ENCODE data around the gene ATP2C2. TPM values are rescaled to one million over a fixed set of nuclear protein-coding genes. Genes with fewer than 3 reads are reported as not detected.

The ATP2C2 gene
- total RNA-seq, 2 donors from 2014 or later: 2.0 to 2.6 TPM

DNA sequence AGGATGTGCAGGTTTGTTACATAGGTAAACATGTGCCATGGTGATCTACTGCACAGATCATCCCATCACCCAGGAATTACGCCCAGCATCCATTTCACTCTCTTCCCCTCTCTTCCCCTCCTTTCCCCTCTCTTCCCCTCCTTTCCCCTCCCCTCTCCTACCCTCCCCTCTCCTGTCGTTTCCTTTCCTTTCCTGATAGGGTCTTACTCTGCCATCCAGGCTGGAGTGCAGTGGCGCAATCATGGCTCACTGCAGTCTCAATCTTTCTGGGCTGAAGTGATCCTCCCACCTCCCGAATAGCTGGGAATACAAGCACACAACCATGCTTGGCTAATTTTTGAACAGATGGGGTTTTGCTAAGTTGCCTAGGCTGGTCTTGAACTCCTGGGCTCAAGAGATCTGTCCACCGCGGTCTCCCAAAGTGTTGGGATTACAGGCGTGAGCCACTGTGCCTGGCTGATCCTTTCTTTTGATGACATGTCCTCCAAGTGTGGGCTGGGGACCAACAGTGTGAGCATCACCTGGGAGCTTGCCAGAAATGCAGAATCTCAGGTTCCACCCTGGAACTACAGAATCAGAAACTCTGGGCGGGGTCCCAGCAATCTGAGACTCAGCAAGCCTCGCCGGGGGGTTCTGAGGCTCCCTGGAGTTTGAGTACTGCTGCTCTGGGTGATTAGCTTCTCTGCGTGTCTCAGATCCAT lies 10.8 kb downstream of the ATP2C2 start:
- H3K9me3 Mint-ChIP-seq: peaks cover 3% of the 10 kb centered on the region
- H3K27ac Mint-ChIP-seq: no peak overlapping the region
- no peaks in the 10 kb centered on the region for H3K36me3 Mint-ChIP-seq (ENCODE audit: low read depth)
- TF ChIP-seq, protein P1, sequence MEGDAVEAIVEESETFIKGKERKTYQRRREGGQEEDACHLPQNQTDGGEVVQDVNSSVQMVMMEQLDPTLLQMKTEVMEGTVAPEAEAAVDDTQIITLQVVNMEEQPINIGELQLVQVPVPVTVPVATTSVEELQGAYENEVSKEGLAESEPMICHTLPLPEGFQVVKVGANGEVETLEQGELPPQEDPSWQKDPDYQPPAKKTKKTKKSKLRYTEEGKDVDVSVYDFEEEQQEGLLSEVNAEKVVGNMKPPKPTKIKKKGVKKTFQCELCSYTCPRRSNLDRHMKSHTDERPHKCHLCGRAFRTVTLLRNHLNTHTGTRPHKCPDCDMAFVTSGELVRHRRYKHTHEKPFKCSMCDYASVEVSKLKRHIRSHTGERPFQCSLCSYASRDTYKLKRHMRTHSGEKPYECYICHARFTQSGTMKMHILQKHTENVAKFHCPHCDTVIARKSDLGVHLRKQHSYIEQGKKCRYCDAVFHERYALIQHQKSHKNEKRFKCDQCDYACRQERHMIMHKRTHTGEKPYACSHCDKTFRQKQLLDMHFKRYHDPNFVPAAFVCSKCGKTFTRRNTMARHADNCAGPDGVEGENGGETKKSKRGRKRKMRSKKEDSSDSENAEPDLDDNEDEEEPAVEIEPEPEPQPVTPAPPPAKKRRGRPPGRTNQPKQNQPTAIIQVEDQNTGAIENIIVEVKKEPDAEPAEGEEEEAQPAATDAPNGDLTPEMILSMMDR (conservative IDR thresholded peaks at IDR 0.05): no peak
- Histone ChIP-seq H3K27me3 (ENCODE audit: control insufficient read depth, insufficient read depth, low read length, poor library complexity, severe bottlenecking) (no peaks in the 10 kb centered on the region), H3K9me3 (ENCODE audit: control insufficient read depth, low read length) (no peaks in the 10 kb centered on the region), H3K9ac (ENCODE audit: extremely low read depth, low read length, poor library complexity, severe bottlenecking) (no peak overlapping the region), H3K36me3 (ENCODE audit: control insufficient read depth, insufficient read depth, low read length) (no peaks in the 10 kb centered on the region), H3K27ac (ENCODE audit: low read depth, low read length) (no peak overlapping the region), H3K4me1 (ENCODE audit: control insufficient read depth, insufficient read depth, low read length) (no peaks in the 10 kb centered on the region), H3K4me3 (ENCODE audit: low read length) (no peak overlapping the region)
- H3K4me1 Mint-ChIP-seq: peaks cover 7% of the 10 kb centered on the region
- H3K4me3 Mint-ChIP-seq: no peak overlapping the region
- H3K27me3 Mint-ChIP-seq (ENCODE audit: insufficient read depth): peaks cover 3% of the 10 kb centered on the region
- 82 to 90% methylated on average over 9 to 11 of the region's 11 CpGs for WGBS, 2 experiments (ENCODE audit: insufficient coverage in 1 of 2, insufficient read length in 1 of 2)
- no peak for DNase-seq

DNA sequence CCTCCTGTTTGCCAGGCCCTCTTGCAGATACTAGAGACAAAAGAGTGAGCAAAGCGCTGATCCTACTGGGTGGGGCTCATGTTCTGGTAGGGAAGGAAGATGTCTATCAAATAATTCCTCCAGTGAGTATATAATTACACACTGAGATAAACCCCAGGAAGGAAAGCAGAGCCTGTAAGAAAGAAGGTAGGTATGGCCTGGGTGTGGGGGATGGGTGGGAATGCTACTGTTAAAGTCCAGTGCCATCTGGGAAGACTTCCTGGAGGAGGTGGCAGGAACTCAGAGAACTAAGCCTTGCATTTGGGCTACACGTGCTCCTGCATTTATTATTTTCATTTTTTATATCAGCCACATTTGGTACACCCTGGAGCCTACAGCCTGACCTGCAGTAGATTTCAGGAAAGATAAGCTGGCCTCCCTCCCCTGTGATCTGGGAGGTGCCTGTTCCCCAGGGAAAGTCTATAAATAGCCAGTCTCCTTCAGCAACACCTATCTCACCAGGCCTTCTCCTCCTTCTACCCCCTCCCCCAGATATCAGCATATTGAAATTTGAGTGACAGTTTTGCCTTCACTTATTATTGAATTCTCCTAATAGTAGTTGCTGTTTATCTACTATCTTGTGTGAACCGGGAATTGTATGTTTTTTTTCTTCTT lies 11.5 kb downstream of the ATP2C2 start:
- DNase-seq: no peak
- H3K9me3 ChIP-seq (ENCODE audit: control insufficient read depth, low read length): no peaks in the 10 kb centered on the region
- H3K9ac ChIP-seq (ENCODE audit: extremely low read depth, low read length, poor library complexity, severe bottlenecking): no peak overlapping the region
- H3K36me3 ChIP-seq (ENCODE audit: control insufficient read depth, insufficient read depth, low read length): no peaks in the 10 kb centered on the region
- H3K4me1 ChIP-seq (ENCODE audit: control insufficient read depth, insufficient read depth, low read length): no peaks in the 10 kb centered on the region
- Mint-ChIP-seq H3K9me3 (peaks cover 3% of the 10 kb centered on the region), H3K4me3 (no peak overlapping the region), H3K27ac (no peak overlapping the region), H3K4me1 (peaks cover 7% of the 10 kb centered on the region), H3K27me3 (ENCODE audit: insufficient read depth) (peaks cover 3% of the 10 kb centered on the region), H3K36me3 (ENCODE audit: low read depth) (no peaks in the 10 kb centered on the region)
- H3K27me3 ChIP-seq (ENCODE audit: control insufficient read depth, insufficient read depth, low read length, poor library complexity, severe bottlenecking): no peaks in the 10 kb centered on the region
- no peak overlapping the region for H3K4me3 ChIP-seq (ENCODE audit: low read length)
- H3K27ac ChIP-seq (ENCODE audit: low read depth, low read length): no peak overlapping the region
- TF ChIP-seq, protein P1 (conservative IDR thresholded peaks at IDR 0.05): no peak
- 67 to 73% methylated on average over 1 to 3 of the region's 3 CpGs for WGBS, 2 experiments (ENCODE audit: insufficient coverage in 1 of 2, insufficient read length in 1 of 2)

GRCh38 chr16:84380405-84380804 lies 12.1 kb downstream of the ATP2C2 start:
- Histone ChIP-seq H3K9me3 (ENCODE audit: control insufficient read depth, low read length) (no peaks in the 10 kb centered on the region), H3K4me1 (ENCODE audit: control insufficient read depth, insufficient read depth, low read length) (no peaks in the 10 kb centered on the region), H3K36me3 (ENCODE audit: control insufficient read depth, insufficient read depth, low read length) (no peaks in the 10 kb centered on the region), H3K27me3 (ENCODE audit: control insufficient read depth, insufficient read depth, low read length, poor library complexity, severe bottlenecking) (no peaks in the 10 kb centered on the region), H3K27ac (ENCODE audit: low read depth, low read length) (no peak overlapping the region), H3K4me3 (ENCODE audit: low read length) (no peak overlapping the region), H3K9ac (ENCODE audit: extremely low read depth, low read length, poor library complexity, severe bottlenecking) (no peak overlapping the region)
- H3K36me3 Mint-ChIP-seq (ENCODE audit: low read depth): no peaks in the 10 kb centered on the region
- H3K4me3 Mint-ChIP-seq: no peak overlapping the region
- peaks cover 8% of the 10 kb centered on the region for H3K9me3 Mint-ChIP-seq
- no peak for DNase-seq
- no peak overlapping the region for H3K27ac Mint-ChIP-seq
- TF ChIP-seq, protein P1 (conservative IDR thresholded peaks at IDR 0.05): no peak
- H3K27me3 Mint-ChIP-seq (ENCODE audit: insufficient read depth): peaks cover 5% of the 10 kb centered on the region
- WGBS, 2 experiments (ENCODE audit: insufficient coverage in 1 of 2, insufficient read length in 1 of 2): 85 to 90% methylated on average over 3 to 8 of the region's 8 CpGs
- H3K4me1 Mint-ChIP-seq: peaks cover 7% of the 10 kb centered on the region
